Activated B cell treated with CpG ODN at 0.5 μM for 24 hours (primary cell): ENCODE data around the gene UTP18. TPM values are rescaled to one million over a fixed set of nuclear protein-coding genes. Genes with fewer than 3 reads are reported as not detected.
"Not testable (repeated sequence)": the region's sequence is repeated elsewhere in the genome, so short reads cannot be mapped to it uniquely, and the experiment has no call there.

Experiments used
- ATAC-seq: fragments of 200-7000 bp; cut with Tn5 transposase; one replicate; pipeline ENCODE4 v1.10.0; 2021; ENCODE audit warnings: low read depth, mild to moderate bottlenecking, moderate library complexity
- CTCF ChIA-PET: fragments of 350-600 bp; sonication (Branson Sonifier 250); formaldehyde crosslinking; loops from one replicate; lab custom pipeline; 2021; ENCODE audit warnings: antibody characterized with exemption; lab: Charles Lee
- POLR2A ChIA-PET: fragments of 350-600 bp; sonication (Branson Sonifier 250); formaldehyde crosslinking; loops from one replicate; lab custom pipeline; 2021; ENCODE audit warnings: antibody characterized with exemption; lab: Charles Lee
- DNase-seq: peaks from one replicate; pipeline ENCODE4 v3.0.0; 2022
- H3K27ac Mint-ChIP-seq: one replicate; pipeline ENCODE4 v1.8.0; 2020; ENCODE audit warnings: mixed read lengths
- H3K27me3 Mint-ChIP-seq: one replicate; pipeline ENCODE4 v1.8.0; 2021; ENCODE audit warnings: mixed read lengths
- H3K36me3 Mint-ChIP-seq: one replicate; pipeline ENCODE4 v1.8.0; 2021; ENCODE audit warnings: low read depth, mixed read lengths
- H3K4me1 Mint-ChIP-seq: one replicate; pipeline ENCODE4 v1.8.0; 2021; ENCODE audit warnings: mixed read lengths
- H3K4me3 Mint-ChIP-seq: one replicate; pipeline ENCODE4 v1.8.0; 2020; ENCODE audit warnings: mild to moderate bottlenecking, mixed read lengths
- H3K9me3 Mint-ChIP-seq: one replicate; pipeline ENCODE4 v1.8.0; 2020; ENCODE audit warnings: mixed read lengths
- intact Hi-C: fragments of 100-400 bp; cut with micrococcal nuclease; formaldehyde crosslinking; loops from one replicate; pipeline ENCODE4 v1.15.1; 2024
- total RNA-seq: library from RNA; stranded (reverse); gene quantifications from 2 replicates; pipeline ENCODE4 v1.2.3, GENCODE V29; 2022
- TF ChIP-seq, protein P1 (sequence below): fragments of 200-600 bp; IDR thresholded peaks from one replicate; pipeline ENCODE4 v1.8.0; 2022; ENCODE audit warnings: antibody characterized with exemption, mild to moderate bottlenecking

The UTP18 gene
- total RNA-seq, 1 donor from 2014 or later: 37.0 TPM

DNA sequence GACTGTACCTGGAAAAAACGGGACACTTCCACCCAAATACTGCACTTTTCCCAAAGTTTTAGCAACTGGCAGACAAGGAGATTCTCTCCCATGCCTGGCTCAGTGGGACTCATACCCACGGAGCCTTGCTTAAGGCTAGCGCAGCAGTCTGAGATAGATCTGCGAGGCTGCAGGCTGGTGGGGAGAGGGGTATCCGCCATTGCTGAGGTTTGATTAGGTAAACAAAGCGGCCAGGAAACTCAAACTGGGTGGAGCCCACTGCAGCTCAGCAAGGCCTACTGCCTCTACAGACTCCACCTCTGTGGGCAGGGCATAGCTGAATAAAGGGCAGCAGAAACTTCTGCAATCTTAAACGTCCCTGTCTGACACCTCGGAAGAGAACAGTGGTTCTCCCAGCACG, 44.8 kb downstream of the UTP18 start:
- Mint-ChIP-seq H3K4me3 (no peak overlapping the region), H3K27me3 (peaks cover 10% of the 10 kb centered on the region), H3K9me3 (peaks cover 9% of the 10 kb centered on the region), H3K36me3 (peaks cover under 1% of the 10 kb centered on the region), H3K27ac (no peak overlapping the region), H3K4me1 (no peaks in the 10 kb centered on the region)
- ChIA-PET CTCF (no interaction called here), POLR2A (no interaction called here)
- intact Hi-C loops: no loop called here
- ATAC-seq (no peak), DNase-seq (no peak)
- TF ChIP-seq, protein P1, sequence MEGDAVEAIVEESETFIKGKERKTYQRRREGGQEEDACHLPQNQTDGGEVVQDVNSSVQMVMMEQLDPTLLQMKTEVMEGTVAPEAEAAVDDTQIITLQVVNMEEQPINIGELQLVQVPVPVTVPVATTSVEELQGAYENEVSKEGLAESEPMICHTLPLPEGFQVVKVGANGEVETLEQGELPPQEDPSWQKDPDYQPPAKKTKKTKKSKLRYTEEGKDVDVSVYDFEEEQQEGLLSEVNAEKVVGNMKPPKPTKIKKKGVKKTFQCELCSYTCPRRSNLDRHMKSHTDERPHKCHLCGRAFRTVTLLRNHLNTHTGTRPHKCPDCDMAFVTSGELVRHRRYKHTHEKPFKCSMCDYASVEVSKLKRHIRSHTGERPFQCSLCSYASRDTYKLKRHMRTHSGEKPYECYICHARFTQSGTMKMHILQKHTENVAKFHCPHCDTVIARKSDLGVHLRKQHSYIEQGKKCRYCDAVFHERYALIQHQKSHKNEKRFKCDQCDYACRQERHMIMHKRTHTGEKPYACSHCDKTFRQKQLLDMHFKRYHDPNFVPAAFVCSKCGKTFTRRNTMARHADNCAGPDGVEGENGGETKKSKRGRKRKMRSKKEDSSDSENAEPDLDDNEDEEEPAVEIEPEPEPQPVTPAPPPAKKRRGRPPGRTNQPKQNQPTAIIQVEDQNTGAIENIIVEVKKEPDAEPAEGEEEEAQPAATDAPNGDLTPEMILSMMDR: no peak

DNA sequence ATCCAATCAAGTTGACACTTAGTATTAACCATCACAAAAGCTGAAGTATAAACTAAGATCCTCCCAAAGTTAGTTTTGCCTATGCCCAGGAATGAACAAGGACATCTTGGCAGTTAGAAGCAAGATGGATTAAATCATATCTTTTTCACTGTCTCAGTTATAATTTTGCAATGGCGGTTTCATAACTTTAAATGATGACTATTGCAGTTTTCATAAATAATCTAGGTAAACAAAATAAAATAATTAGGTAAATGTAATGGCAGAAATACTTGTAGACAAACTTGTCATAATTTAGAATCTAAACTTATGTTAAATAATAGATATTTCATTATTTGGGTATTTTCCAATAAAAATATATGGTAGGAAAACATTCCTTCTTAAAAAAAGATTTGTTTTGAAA, 51.7 kb downstream of the UTP18 start:
- H3K27ac Mint-ChIP-seq, ATAC-seq, intact Hi-C loops, H3K27me3 Mint-ChIP-seq, POLR2A ChIA-PET, DNase-seq, H3K36me3 Mint-ChIP-seq, H3K4me1 Mint-ChIP-seq, H3K4me3 Mint-ChIP-seq, CTCF ChIA-PET: not testable (repeated sequence)
- peaks cover 15% of the 10 kb centered on the region for H3K9me3 Mint-ChIP-seq

DNA sequence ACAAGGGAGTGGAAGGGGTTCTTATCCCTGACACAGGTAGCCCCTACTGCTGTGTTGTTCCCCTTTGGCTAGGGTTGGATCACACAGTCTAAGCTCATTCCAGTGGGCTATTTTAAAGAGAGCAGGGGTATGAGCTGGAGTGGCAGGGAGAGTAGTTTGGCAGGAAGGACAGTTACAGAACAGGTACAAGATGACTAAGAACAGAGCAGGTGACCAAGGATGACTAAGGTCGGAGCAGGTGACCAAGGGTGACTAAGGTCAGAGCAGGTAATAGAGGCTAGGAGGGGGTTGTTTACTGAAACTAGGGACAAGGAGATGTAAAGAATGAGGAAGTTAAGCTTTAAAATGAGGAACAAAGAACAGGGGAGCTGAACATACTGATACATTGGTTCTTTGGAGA, 58.8 kb downstream of the UTP18 start:
- POLR2A ChIA-PET: no interaction called here
- Mint-ChIP-seq H3K4me3 (no peak overlapping the region), H3K4me1 (peaks cover 6% of the 10 kb centered on the region), H3K36me3 (no peaks in the 10 kb centered on the region), H3K9me3 (peaks cover 20% of the 10 kb centered on the region), H3K27ac (no peak overlapping the region), H3K27me3 (no peaks in the 10 kb centered on the region)
- ATAC-seq (no peak), DNase-seq (no peak)
- CTCF ChIA-PET: no interaction called here
- intact Hi-C loops: no loop called here
- TF ChIP-seq, protein P1: no peak

DNA sequence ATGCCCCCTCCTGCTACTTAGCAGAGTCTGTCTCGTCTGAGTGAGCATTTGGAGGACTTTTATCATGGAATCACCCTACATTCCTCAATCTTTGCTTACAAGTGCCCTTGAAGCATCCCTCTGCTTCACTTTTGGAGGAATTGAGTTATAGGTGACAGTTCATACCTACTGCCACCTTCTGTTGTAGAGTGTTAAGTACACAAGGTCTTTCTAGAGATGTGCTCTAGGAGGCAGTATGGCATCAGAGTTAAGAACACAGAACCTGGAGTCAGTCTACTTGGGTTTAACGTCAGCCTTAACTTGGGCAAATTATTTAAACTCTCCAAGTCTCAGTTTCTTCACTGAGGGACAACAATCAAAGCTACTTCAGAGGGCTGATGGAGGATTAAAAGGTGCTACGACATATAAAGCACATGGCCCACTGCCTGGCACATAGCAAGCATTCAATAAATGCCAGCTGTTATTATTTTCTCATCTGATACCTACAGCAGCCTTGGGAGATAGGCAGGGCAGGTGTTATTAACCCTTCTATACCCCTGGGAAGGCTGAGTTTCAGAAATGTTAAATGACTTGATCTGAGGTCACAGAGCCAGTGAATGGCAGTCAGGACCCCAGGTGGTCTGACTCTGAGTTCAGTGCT, 62.2 kb downstream of the UTP18 start:
- Mint-ChIP-seq H3K4me1 (peaks cover 6% of the 10 kb centered on the region), H3K9me3 (peaks cover 11% of the 10 kb centered on the region), H3K36me3 (no peaks in the 10 kb centered on the region), H3K4me3 (no peak overlapping the region), H3K27me3 (peaks cover 5% of the 10 kb centered on the region), H3K27ac (no peak overlapping the region)
- intact Hi-C loops: no loop called here
- CTCF ChIA-PET: no interaction called here
- TF ChIP-seq, protein P1: no peak
- ATAC-seq (no peak), DNase-seq (no peak)
- POLR2A ChIA-PET: no interaction called here

DNA sequence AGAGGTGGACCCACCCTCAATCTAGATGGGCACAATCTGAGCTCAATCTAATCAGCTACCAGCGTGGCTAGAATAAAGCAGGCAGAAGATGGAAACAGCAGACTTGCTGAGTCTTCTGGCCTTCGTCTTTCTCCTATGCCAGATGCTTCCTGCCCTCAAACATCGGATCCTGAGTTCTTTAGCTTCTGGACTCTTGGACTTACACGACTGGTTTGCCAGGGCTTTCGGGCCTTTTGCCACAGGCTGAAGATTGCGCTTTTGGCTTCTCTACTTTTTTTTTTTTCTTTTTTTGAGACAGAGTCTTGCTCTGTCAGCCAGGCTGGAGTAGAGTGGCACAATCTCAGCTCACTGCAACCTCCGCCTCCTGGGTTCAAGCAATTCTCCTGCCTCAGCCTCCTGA, 65.1 kb downstream of the UTP18 start:
- TF ChIP-seq, protein P1: no peak
- ChIA-PET CTCF (no interaction called here), POLR2A (no interaction called here)
- Mint-ChIP-seq H3K4me3 (no peak overlapping the region), H3K4me1 (no peaks in the 10 kb centered on the region), H3K27ac (no peak overlapping the region), H3K36me3 (no peaks in the 10 kb centered on the region), H3K27me3 (peaks cover 16% of the 10 kb centered on the region), H3K9me3 (no peaks in the 10 kb centered on the region)
- intact Hi-C loops: no loop called here
- ATAC-seq: no peak
- no peak for DNase-seq

DNA sequence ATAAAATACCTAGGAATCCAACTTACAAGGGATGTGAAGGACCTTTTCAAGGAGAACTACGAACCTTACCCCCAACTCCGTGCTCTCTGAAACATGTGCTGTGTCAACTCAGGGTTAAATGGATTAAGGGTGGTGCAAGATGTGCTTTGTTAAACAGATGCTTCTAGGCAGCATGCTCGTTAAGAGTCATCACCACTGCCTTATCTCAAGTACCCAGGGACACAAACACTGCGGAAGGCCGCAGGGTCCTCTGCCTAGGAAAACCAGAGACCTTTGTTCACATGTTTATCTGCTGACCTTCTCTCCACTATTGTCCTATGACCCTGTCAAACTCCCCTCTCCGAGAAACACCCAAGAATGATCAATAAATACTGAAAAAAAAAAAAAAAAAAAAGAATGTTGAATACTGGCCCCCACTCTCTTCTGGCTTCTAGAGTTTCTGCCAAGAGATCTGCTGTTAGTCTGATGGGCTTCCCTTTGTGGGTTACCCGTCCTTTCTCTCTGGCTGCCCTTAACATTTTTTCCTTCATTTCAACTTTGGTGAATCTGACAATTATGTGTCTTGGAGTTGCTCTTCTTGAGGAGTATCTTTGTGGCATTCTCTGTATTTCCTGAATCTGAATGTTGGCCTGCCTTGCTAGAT, 70.6 kb downstream of the UTP18 start:
- ATAC-seq, POLR2A ChIA-PET, intact Hi-C loops, H3K36me3 Mint-ChIP-seq, CTCF ChIA-PET, H3K9me3 Mint-ChIP-seq, H3K27ac Mint-ChIP-seq, H3K4me3 Mint-ChIP-seq, DNase-seq, H3K4me1 Mint-ChIP-seq: not testable (repeated sequence)
- H3K27me3 Mint-ChIP-seq: peaks cover 19% of the 10 kb centered on the region
